Neural crest cell (in vitro differentiated cells): Measurements from ENCODE around the gene LARP7. TPM values are rescaled to one million over a fixed set of nuclear protein-coding genes. Genes with fewer than 3 reads are reported as not detected.
"Not testable (repeated sequence)": the region's sequence is repeated elsewhere in the genome, so short reads cannot be mapped to it uniquely, and the experiment has no call there.

Source experiments
- DNase-seq: peaks from one replicate; pipeline ENCODE4 v3.0.0; 2021; ENCODE audit warnings: low read depth, mixed read lengths, low spot score
- H3K27ac Mint-ChIP-seq: one replicate; pipeline ENCODE4 v1.8.0; 2021; ENCODE audit warnings: mild to moderate bottlenecking, mixed read lengths; ENCODE audit not compliant: unreplicated experiment
- H3K27me3 Mint-ChIP-seq: 2 replicates; pipeline ENCODE4 v1.8.0; 2021; ENCODE audit warnings: low read depth, mild to moderate bottlenecking, mixed read lengths
- H3K36me3 Mint-ChIP-seq: 2 replicates; pipeline ENCODE4 v1.8.0; 2021; ENCODE audit warnings: low read depth, mild to moderate bottlenecking, mixed read lengths
- H3K4me1 Mint-ChIP-seq: 2 replicates; pipeline ENCODE4 v1.8.0; 2021; ENCODE audit warnings: mixed read lengths
- H3K4me3 Mint-ChIP-seq: one replicate; pipeline ENCODE4 v1.8.0; 2021; ENCODE audit warnings: mild to moderate bottlenecking, mixed read lengths
- H3K9me3 Mint-ChIP-seq: 2 replicates; pipeline ENCODE4 v1.8.0; 2021; ENCODE audit warnings: mixed read lengths
- total RNA-seq: library from RNA; stranded (reverse); gene quantifications from 2 replicates; pipeline ENCODE4 v1.2.1, GENCODE V29; 2021
- TF ChIP-seq, protein P1 (sequence below): fragments of 200-600 bp; sonication (generic); conservative IDR thresholded peaks from 2 replicates; pipeline ENCODE4 v1.5.0; 2021; ENCODE audit warnings: antibody characterized with exemption, mild to moderate bottlenecking

LARP7 gene
- total RNA-seq, 1 donor from 2014 or later: 50.0 TPM

DNA sequence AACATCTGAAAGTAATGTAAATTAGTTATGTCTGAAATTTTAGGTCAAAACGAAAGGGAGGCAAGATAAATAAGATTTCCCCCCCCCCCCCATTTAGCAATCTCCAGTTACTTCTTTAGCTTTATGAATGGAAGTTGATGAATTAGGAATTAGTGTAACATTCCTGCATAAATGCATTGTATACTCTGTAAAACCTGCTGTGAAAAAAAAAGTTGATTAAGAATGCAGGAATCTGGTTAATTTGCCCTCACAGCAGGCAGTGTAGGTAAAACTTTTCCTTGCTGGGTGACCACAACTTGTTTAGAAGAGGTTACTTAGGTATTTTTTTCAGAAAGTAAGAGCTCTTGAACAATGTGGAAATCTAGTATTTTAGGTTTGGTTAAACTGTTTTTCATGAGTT, 15.3 kb downstream of the LARP7 start:
- no peak overlapping the region for H3K27ac Mint-ChIP-seq
- peaks cover 9% of the 10 kb centered on the region for H3K4me1 Mint-ChIP-seq
- TF ChIP-seq, protein P1, sequence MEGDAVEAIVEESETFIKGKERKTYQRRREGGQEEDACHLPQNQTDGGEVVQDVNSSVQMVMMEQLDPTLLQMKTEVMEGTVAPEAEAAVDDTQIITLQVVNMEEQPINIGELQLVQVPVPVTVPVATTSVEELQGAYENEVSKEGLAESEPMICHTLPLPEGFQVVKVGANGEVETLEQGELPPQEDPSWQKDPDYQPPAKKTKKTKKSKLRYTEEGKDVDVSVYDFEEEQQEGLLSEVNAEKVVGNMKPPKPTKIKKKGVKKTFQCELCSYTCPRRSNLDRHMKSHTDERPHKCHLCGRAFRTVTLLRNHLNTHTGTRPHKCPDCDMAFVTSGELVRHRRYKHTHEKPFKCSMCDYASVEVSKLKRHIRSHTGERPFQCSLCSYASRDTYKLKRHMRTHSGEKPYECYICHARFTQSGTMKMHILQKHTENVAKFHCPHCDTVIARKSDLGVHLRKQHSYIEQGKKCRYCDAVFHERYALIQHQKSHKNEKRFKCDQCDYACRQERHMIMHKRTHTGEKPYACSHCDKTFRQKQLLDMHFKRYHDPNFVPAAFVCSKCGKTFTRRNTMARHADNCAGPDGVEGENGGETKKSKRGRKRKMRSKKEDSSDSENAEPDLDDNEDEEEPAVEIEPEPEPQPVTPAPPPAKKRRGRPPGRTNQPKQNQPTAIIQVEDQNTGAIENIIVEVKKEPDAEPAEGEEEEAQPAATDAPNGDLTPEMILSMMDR: no peak
- peaks cover 7% of the 10 kb centered on the region for H3K36me3 Mint-ChIP-seq
- H3K9me3 Mint-ChIP-seq: no peaks in the 10 kb centered on the region
- no peak overlapping the region for H3K4me3 Mint-ChIP-seq
- no peak for DNase-seq
- H3K27me3 Mint-ChIP-seq: no peaks in the 10 kb centered on the region

DNA sequence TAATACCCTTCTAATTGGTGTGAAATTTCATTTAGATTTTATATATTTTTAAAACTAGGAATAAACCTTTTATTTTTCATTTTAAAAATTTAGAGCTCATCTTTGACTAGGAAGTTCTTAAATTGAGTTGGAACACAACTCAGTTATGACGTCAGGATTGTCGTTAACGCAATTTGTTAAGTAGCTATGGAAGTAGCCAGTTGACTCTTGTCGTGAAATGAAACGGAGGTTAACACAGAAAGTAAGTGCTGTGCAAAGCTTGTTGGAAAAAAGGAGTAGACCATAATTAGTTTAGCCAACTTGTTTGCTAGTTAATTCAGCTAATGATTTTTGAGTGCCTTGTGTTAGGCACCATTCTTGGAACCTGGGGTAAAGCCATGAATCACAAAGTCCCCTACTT, 18.3 kb downstream of the LARP7 start:
- H3K4me3 Mint-ChIP-seq: no peak overlapping the region
- H3K27me3 Mint-ChIP-seq: no peaks in the 10 kb centered on the region
- H3K27ac Mint-ChIP-seq: no peak overlapping the region
- TF ChIP-seq, protein P1: no peak
- peaks cover 6% of the 10 kb centered on the region for H3K36me3 Mint-ChIP-seq
- no peak for DNase-seq
- no peaks in the 10 kb centered on the region for H3K9me3 Mint-ChIP-seq
- no peaks in the 10 kb centered on the region for H3K4me1 Mint-ChIP-seq

DNA sequence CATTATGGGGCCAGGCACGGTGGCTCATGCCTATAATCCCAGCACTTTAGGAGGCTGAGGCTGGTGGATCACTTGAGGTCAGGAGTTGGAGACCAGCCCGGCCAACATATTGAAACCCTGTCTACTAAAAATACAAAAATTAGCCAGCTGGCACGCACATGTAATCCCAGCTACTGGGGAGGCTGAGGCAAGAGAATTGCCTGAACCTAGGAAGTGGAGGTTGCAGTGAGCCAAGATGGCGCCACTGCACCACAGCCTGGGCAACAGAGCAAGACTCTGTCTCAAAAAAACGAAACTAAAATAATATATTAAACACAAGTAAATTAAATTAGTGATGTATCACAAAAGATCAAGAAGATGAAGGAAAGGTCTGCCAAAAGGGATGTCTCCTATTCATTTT, 19.2 kb downstream of the LARP7 start:
- H3K4me3 Mint-ChIP-seq, H3K36me3 Mint-ChIP-seq, H3K9me3 Mint-ChIP-seq, H3K4me1 Mint-ChIP-seq, DNase-seq, H3K27ac Mint-ChIP-seq, H3K27me3 Mint-ChIP-seq: not testable (repeated sequence)

DNA sequence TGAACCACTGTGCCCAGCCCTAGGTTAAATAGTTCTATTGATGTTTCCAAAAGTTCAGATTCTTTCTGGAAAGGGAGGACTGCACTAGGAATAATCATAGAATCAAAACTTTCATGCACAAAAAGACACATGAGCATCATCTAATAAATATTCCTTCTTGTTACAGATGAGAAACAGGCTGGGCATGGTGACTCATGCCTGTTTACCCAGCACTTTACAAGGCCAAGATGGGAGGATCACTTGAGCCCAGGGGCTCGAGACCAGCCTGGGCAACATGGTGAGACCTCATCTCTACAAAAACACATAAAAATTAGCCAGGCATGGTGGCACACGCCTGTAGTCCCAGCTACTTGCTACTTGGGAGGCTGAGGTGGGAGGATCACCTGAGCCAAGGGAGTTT, 27.7 kb downstream of the LARP7 start:
- H3K4me1 Mint-ChIP-seq: no peaks in the 10 kb centered on the region
- H3K36me3 Mint-ChIP-seq: no peaks in the 10 kb centered on the region
- no peak for DNase-seq
- H3K9me3 Mint-ChIP-seq: no peaks in the 10 kb centered on the region
- TF ChIP-seq, protein P1: no peak
- no peak overlapping the region for H3K4me3 Mint-ChIP-seq
- H3K27me3 Mint-ChIP-seq: no peaks in the 10 kb centered on the region
- H3K27ac Mint-ChIP-seq: no peak overlapping the region

DNA sequence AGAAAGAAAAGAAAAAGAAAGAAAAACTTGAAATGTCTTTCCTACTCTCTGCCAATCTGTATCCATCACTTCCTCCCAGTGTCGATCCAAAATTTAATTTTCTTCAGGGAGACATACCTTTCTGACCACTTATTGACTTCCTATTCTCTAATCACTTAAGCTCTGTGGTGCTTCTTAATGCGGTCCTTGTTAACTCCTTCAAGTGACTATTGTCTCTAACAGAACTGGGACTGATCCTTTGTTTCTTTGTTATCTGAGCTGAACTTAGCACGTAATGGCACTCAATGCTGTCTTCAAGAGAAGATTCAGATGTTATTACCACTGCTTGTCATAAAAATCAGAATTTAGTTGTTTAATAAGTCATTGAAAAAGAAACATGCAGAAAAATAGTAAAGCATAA, 31.2 kb downstream of the LARP7 start:
- no peaks in the 10 kb centered on the region for H3K4me1 Mint-ChIP-seq
- H3K36me3 Mint-ChIP-seq: no peaks in the 10 kb centered on the region
- no peaks in the 10 kb centered on the region for H3K27me3 Mint-ChIP-seq
- H3K9me3 Mint-ChIP-seq: no peaks in the 10 kb centered on the region
- TF ChIP-seq, protein P1: no peak
- H3K27ac Mint-ChIP-seq: no peak overlapping the region
- no peak overlapping the region for H3K4me3 Mint-ChIP-seq
- DNase-seq: no peak

DNA sequence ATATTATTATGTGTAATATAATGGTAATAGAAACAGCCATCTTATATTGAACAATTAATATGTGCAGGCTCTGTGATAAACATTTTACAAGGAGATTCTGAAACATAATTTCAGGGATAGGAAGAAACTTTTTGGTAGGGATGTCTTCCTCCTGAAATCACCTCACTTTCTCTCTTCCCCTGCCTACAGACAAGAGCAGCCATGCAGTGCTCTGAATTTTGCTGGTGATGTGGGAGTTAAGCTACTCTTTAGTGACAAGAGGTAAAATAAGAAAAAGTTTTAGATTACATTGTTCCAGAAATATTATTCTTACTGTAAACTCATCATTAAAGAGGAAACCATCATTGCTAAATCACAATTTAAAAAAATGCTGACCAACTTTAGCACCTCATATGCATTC, 36.1 kb downstream of the LARP7 start:
- no peak for DNase-seq
- H3K4me3 Mint-ChIP-seq: no peak overlapping the region
- H3K27me3 Mint-ChIP-seq: no peaks in the 10 kb centered on the region
- TF ChIP-seq, protein P1: no peak
- no peak overlapping the region for H3K27ac Mint-ChIP-seq
- H3K36me3 Mint-ChIP-seq: no peaks in the 10 kb centered on the region
- peaks cover 6% of the 10 kb centered on the region for H3K4me1 Mint-ChIP-seq
- no peaks in the 10 kb centered on the region for H3K9me3 Mint-ChIP-seq
